Measurements from ENCODE around the gene PARP8. TPM values are rescaled to one million over a fixed set of nuclear protein-coding genes. Genes with fewer than 3 reads are reported as not detected.
"Not testable (repeated sequence)": the region's sequence is repeated elsewhere in the genome, so short reads cannot be mapped to it uniquely, and the experiment has no call there.

Gene PARP8
- total RNA-seq, 1 donor from 2014 or later, result 48.7 TPM

GRCh38 chr5:50774446-50775175 lies 108.2 kb downstream of the PARP8 start:
- not testable (repeated sequence) for DNase-seq

- no peak for DNase-seq
Observed at GRCh38 chr5:50786073-50786472, 119.6 kb downstream of the PARP8 start.

- DNase-seq, result no peak
Observed at GRCh38 chr5:50791813-50792212, 125.4 kb downstream of the PARP8 start.

GRCh38 chr5:50792843-50793242 lies 126.4 kb downstream of the PARP8 start:
- DNase-seq, result no peak

- DNase-seq, result no peak
Observed at GRCh38 chr5:50794812-50795211, 128.4 kb downstream of the PARP8 start.

GRCh38 chr5:50798002-50798401 lies 131.6 kb downstream of the PARP8 start:
- no peak for DNase-seq

GRCh38 chr5:50799596-50799995 lies 133.2 kb downstream of the PARP8 start:
- no peak for DNase-seq

GRCh38 chr5:50800410-50800809 lies 134.0 kb downstream of the PARP8 start:
- no peak for DNase-seq

GRCh38 chr5:50807661-50808060 lies 141.2 kb downstream of the PARP8 start:
- no peak for DNase-seq

GRCh38 chr5:50808406-50808805 lies 142.0 kb downstream of the PARP8 start:
- no peak for DNase-seq

- DNase-seq, result not testable (repeated sequence)
Observed at GRCh38 chr5:50811746-50812145, 145.3 kb downstream of the PARP8 start.

- DNase-seq, result no peak
Observed at GRCh38 chr5:50813691-50814090, 147.3 kb downstream of the PARP8 start.

- DNase-seq, result no peak
Observed at GRCh38 chr5:50814556-50814955, 148.1 kb downstream of the PARP8 start.

- no peak for DNase-seq
Observed at GRCh38 chr5:50822046-50822445, 155.6 kb downstream of the PARP8 start.

- no peak for DNase-seq
Observed at GRCh38 chr5:50822761-50823160, 156.3 kb downstream of the PARP8 start.

- DNase-seq, result no peak
Observed at GRCh38 chr5:50823568-50823967, 157.1 kb downstream of the PARP8 start.

GRCh38 chr5:50824109-50824508 lies 157.7 kb downstream of the PARP8 start:
- DNase-seq, result no peak

- DNase-seq, result no peak
Observed at GRCh38 chr5:50827516-50828247, 161.2 kb downstream of the PARP8 start.

GRCh38 chr5:50829023-50829422 lies 162.6 kb downstream of the PARP8 start:
- no peak for DNase-seq

- no peak for DNase-seq
Observed at GRCh38 chr5:50832657-50833284, 166.3 kb downstream of the PARP8 start.

- DNase-seq, result no peak
Observed at GRCh38 chr5:50836356-50836755, 169.9 kb downstream of the PARP8 start.

- DNase-seq, result no peak
Observed at GRCh38 chr5:50839472-50839871, 173.0 kb downstream of the PARP8 start.

- DNase-seq, result no peak
Observed at GRCh38 chr5:50843091-50843490, 176.7 kb downstream of the PARP8 start.
